HepG2 (cell line): ENCODE data around the gene EEF2. TPM values are rescaled to one million over a fixed set of nuclear protein-coding genes. Genes with fewer than 3 reads are reported as not detected.

Experiments used
- ATF1 ChIP-seq: IDR thresholded peaks from 2 replicates; pipeline ENCODE4 v1.6.1; 2016; ENCODE audit warnings: mild to moderate bottlenecking, control low read depth
- CREB3 ChIP-seq: sonication (generic); formaldehyde crosslinking; IDR thresholded peaks from 2 replicates; pipeline ENCODE4 v1.5.0; 2020; ENCODE audit warnings: missing genetic modification reagents
- FOXK2 ChIP-seq: fragments of 450-650 bp; IDR thresholded peaks from 2 replicates; pipeline ENCODE4 v1.6.1; 2016
- GABPB1 ChIP-seq: IDR thresholded peaks from 2 replicates; pipeline ENCODE4 v1.6.1; 2016; ENCODE audit warnings: mild to moderate bottlenecking, missing genetic modification reagents, moderate library complexity, missing compliant biosample characterization
- SIX4 ChIP-seq: sonication (generic); formaldehyde crosslinking; IDR thresholded peaks from 2 replicates; pipeline ENCODE4 v1.4.0; 2020; ENCODE audit warnings: missing genetic modification reagents
- TGIF2 ChIP-seq: IDR thresholded peaks from 2 replicates; pipeline ENCODE4 v1.6.1; 2016; ENCODE audit warnings: control low read depth, missing compliant biosample characterization
- ZBTB40 ChIP-seq, 2 experiments: fragments of 450-650 bp in 1 of 2; sonication (generic) in 1 of 2; formaldehyde crosslinking in 1 of 2; IDR thresholded peaks; 2 replicates each; pipeline versions ENCODE4 v1.6.1 to v1.8.0; 2016 to 2022; ENCODE audit warnings: antibody characterized with exemption in 1 of 2, mild to moderate bottlenecking in 1 of 2, missing genetic modification reagents in 1 of 2
- ZNF207 ChIP-seq: fragments of 450-650 bp; IDR thresholded peaks from 2 replicates; pipeline ENCODE4 v1.6.1; 2016; ENCODE audit warnings: antibody characterized with exemption, borderline replicate concordance
- ZNF318 ChIP-seq: sonication (generic); formaldehyde crosslinking; IDR thresholded peaks from 2 replicates; pipeline ENCODE4 v1.4.0; 2020; ENCODE audit warnings: mild to moderate bottlenecking, missing genetic modification reagents
- ZNF879 ChIP-seq: sonication (generic); formaldehyde crosslinking; IDR thresholded peaks from 2 replicates; pipeline ENCODE4 v1.8.1; 2023; ENCODE audit warnings: missing genetic modification reagents
- polyA plus RNA-seq, 8 experiments: library from polyadenylated mRNA; depleted of rRNA in 3 of 8; stranded (reverse) in 7 of 8; unstranded in 1 of 8; fragments of >200 nt; fragmentation: Illumina TruSeq in 4 of 8; extraction: Trizol in 4 of 8; gene quantifications; 2 replicates each; pipeline versions ENCODE4 v1.2.1 to v1.2.3, GENCODE V29; 2011 to 2016; ENCODE audit warnings: low read depth in 4 of 8, missing spikeins in 1 of 8, mixed read lengths in 1 of 8; ENCODE audit not compliant: insufficient read depth in 1 of 8
- total RNA-seq, 5 experiments: library from RNA; depleted of rRNA; stranded (reverse); fragments of >200 nt; fragmentation: Illumina TruSeq; extraction: Trizol; gene quantifications; 2 replicates each; pipeline ENCODE4 v1.2.3, GENCODE V29; 2016; ENCODE audit warnings: low read depth in 1 of 5

The EEF2 gene
- total and polyA plus RNA-seq, 2 of the 13 experiments (the other 11 are each of a cell fraction or from before 2014, with no cell fraction given) = 1,441 to 1,777 TPM

GRCh38 chr19:3970808-3971598 is 14.3 kb downstream of the EEF2 start, which contains the start of gene DAPK3 (continued):
- 0 out of 2 replicates have a peak, but pooled peaks have one; percentile 28 for TF ChIP-seq ZNF318 (CRISPR knock-in tag)
- TF ChIP-seq ZBTB40 (IDR thresholded peaks at IDR 0.05) = peak; percentile 50; the same call in 1 of the 2 replicates
- no peak for TF ChIP-seq ZBTB40 (CRISPR knock-in tag; IDR thresholded peaks at IDR 0.05)
- no peak for TF ChIP-seq ZNF207
- no peak for TF ChIP-seq ZNF879
- 0 out of 2 replicates have a peak, but pooled peaks have one; percentile 19 for TF ChIP-seq TGIF2 (CRISPR knock-in tag)
- no peak for TF ChIP-seq FOXK2
- peak; percentile 71 for TF ChIP-seq ATF1 (CRISPR knock-in tag)
- no peak for TF ChIP-seq CREB3 (CRISPR knock-in tag)
- TF ChIP-seq GABPB1 (CRISPR knock-in tag) = peak; percentile 95
- TF ChIP-seq SIX4 (CRISPR knock-in tag) = no peak
